ENCODE measurements around the gene SLC9C2.
"Not testable (repeated sequence)": the region's sequence is repeated elsewhere in the genome, so short reads cannot be mapped to it uniquely, and the experiment has no call there.

SLC9C2 gene

GRCh38 chr1:173485401-173485800 is 117.5 kb downstream of the SLC9C2 start:
- DNase-seq (ENCODE audit: low read depth): no peak

- no peak for DNase-seq (ENCODE audit: low read depth)
These were observed 118.6 kb downstream of the SLC9C2 start for GRCh38 chr1:173484276-173484675.

GRCh38 chr1:173482683-173483082 is 120.2 kb downstream of the SLC9C2 start:
- DNase-seq (ENCODE audit: low read depth): no peak

GRCh38 chr1:173481195-173481772 is 121.6 kb downstream of the SLC9C2 start:
- no peak for DNase-seq (ENCODE audit: low read depth)

GRCh38 chr1:173479649-173480048 is 123.2 kb downstream of the SLC9C2 start:
- DNase-seq (ENCODE audit: low read depth): no peak

GRCh38 chr1:173478094-173478674 is 124.7 kb downstream of the SLC9C2 start:
- no peak for DNase-seq (ENCODE audit: low read depth)

GRCh38 chr1:173477286-173478093 is 125.4 kb downstream of the SLC9C2 start, which contains the start of gene PRDX6:
Gene PRDX6 (plus strand): TSS chr1:173477335. CDS start chr1:173477398, 63 bp downstream.
- DNase-seq (ENCODE audit: low read depth): peak; percentile 74

- peak; percentile 26 for DNase-seq (ENCODE audit: low read depth)
These were observed 126.1 kb downstream of the SLC9C2 start for GRCh38 chr1:173476665-173477285.

GRCh38 chr1:173476197-173476664 is 126.6 kb downstream of the SLC9C2 start:
- DNase-seq (ENCODE audit: low read depth): no peak

- no peak for DNase-seq (ENCODE audit: low read depth)
These were observed 127.2 kb downstream of the SLC9C2 start for GRCh38 chr1:173475564-173476196.

- not testable (repeated sequence) for DNase-seq (ENCODE audit: low read depth)
These were observed 128.0 kb downstream of the SLC9C2 start for GRCh38 chr1:173474780-173475421.

GRCh38 chr1:173474097-173474779 is 128.6 kb downstream of the SLC9C2 start:
- no peak for DNase-seq (ENCODE audit: low read depth)

- DNase-seq (ENCODE audit: low read depth): no peak
These were observed 129.3 kb downstream of the SLC9C2 start for GRCh38 chr1:173473599-173474011.

GRCh38 chr1:173470608-173471007 is 132.3 kb downstream of the SLC9C2 start:
- no peak for DNase-seq (ENCODE audit: low read depth)

- DNase-seq (ENCODE audit: low read depth): no peak
These were observed 133.2 kb downstream of the SLC9C2 start for GRCh38 chr1:173469656-173470055.

- no peak for DNase-seq (ENCODE audit: low read depth)
These were observed 135.4 kb downstream of the SLC9C2 start for GRCh38 chr1:173467426-173467825.

GRCh38 chr1:173464185-173464584 is 138.7 kb downstream of the SLC9C2 start:
- DNase-seq (ENCODE audit: low read depth): not testable (repeated sequence)

- not testable (repeated sequence) for DNase-seq (ENCODE audit: low read depth)
These were observed 140.2 kb downstream of the SLC9C2 start for GRCh38 chr1:173462666-173463065.

GRCh38 chr1:173459885-173460284 is 143.0 kb downstream of the SLC9C2 start:
- DNase-seq (ENCODE audit: low read depth): no peak

GRCh38 chr1:173454966-173455524 is 147.8 kb downstream of the SLC9C2 start:
- DNase-seq (ENCODE audit: low read depth): no peak

- DNase-seq (ENCODE audit: low read depth): no peak
These were observed 148.9 kb downstream of the SLC9C2 start for GRCh38 chr1:173453982-173454381.
